Stimulated activated memory B cell treated with anti-CD40 and anti-IgM and Interleukin-4, amounts not matched to agents 10 μg/mL and 1 μg/mL and 100 μg/mL, for 72 hours (primary cell): ENCODE measurements around the gene NDUFV2.

ENCODE experiments used
- ATAC-seq: fragments of 150-1000 bp; cut with Tn5 transposase; 2 replicates; pipeline ENCODE4 v1.10.0; 2021
- H3K27ac Mint-ChIP-seq: one replicate; pipeline ENCODE4 v1.8.0; 2022; ENCODE audit warnings: mild to moderate bottlenecking, mixed read lengths
- H3K27me3 Mint-ChIP-seq: one replicate; pipeline ENCODE4 v1.8.0; 2022; ENCODE audit warnings: mixed read lengths
- H3K36me3 Mint-ChIP-seq: one replicate; pipeline ENCODE4 v1.8.0; 2022; ENCODE audit warnings: mixed read lengths
- H3K4me1 Mint-ChIP-seq: one replicate; pipeline ENCODE4 v1.8.0; 2022; ENCODE audit warnings: mixed read lengths
- H3K4me3 Mint-ChIP-seq: one replicate; pipeline ENCODE4 v1.8.0; 2022; ENCODE audit warnings: mild to moderate bottlenecking, moderate library complexity, mixed read lengths
- H3K9me3 Mint-ChIP-seq: one replicate; pipeline ENCODE4 v1.8.0; 2022; ENCODE audit warnings: mixed read lengths

The NDUFV2 gene

GRCh38 chr18:9102508-9103375 lies at the start of gene NDUFV2:
Gene NDUFV2 (plus strand): TSS chr18:9102699. CDS start chr18:9102744, 45 bp downstream.
- Mint-ChIP-seq H3K27me3 (no peaks in the 10 kb centered on the region), H3K9me3 (no peaks in the 10 kb centered on the region), H3K27ac (peak within 1 kb of the TSS; percentile 92), H3K4me1 (peaks cover 52% of the 10 kb centered on the region), H3K4me3 (peak within 1 kb of the TSS; percentile 87), H3K36me3 (peaks cover 26% of the 10 kb centered on the region)
- ATAC-seq = peak; percentile 99

DNA sequence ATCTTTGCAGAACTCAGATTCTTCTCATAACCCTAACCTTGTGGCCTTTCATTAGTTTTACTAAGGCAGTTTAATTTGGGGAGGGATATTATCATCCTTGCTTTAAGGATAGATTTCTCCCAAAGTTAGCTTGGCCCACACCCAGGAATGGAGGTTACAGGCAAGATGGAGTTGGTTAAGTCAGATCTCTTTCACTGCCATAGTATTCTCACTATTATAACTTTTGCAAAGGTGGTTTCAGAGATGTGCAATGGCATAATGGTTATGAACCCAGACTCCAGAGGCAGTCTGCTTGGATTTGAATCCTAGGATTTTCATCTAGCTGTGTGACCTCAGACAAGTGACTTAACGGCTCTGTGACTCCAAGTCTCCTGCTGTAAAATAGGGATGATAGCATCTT lies 48.7 kb upstream of the NDUFV2 start:
- peaks cover 14% of the 10 kb centered on the region for H3K9me3 Mint-ChIP-seq
- H3K4me3 Mint-ChIP-seq = no peak overlapping the region
- H3K36me3 Mint-ChIP-seq = no peaks in the 10 kb centered on the region
- ATAC-seq = no peak
- H3K27ac Mint-ChIP-seq = no peak overlapping the region
- H3K4me1 Mint-ChIP-seq = peaks cover 10% of the 10 kb centered on the region
- no peaks in the 10 kb centered on the region for H3K27me3 Mint-ChIP-seq

GRCh38 chr18:9055185-9055584 lies 47.3 kb upstream of the NDUFV2 start:
- Mint-ChIP-seq H3K36me3 (no peaks in the 10 kb centered on the region), H3K9me3 (peaks cover 10% of the 10 kb centered on the region), H3K27me3 (no peaks in the 10 kb centered on the region), H3K27ac (no peak overlapping the region), H3K4me1 (peaks cover 7% of the 10 kb centered on the region), H3K4me3 (no peak overlapping the region)
- ATAC-seq = peak; percentile 53

- Mint-ChIP-seq H3K27ac (no peak overlapping the region), H3K9me3 (peaks cover 8% of the 10 kb centered on the region), H3K4me3 (no peak overlapping the region), H3K4me1 (peaks cover 7% of the 10 kb centered on the region), H3K36me3 (no peaks in the 10 kb centered on the region), H3K27me3 (no peaks in the 10 kb centered on the region)
- ATAC-seq = no peak
Observed at GRCh38 chr18:9055626-9056025, 46.9 kb upstream of the NDUFV2 start.

- Mint-ChIP-seq H3K4me3 (no peak overlapping the region), H3K27me3 (no peaks in the 10 kb centered on the region), H3K27ac (no peak overlapping the region), H3K36me3 (no peaks in the 10 kb centered on the region), H3K4me1 (peaks cover 27% of the 10 kb centered on the region), H3K9me3 (no peaks in the 10 kb centered on the region)
- ATAC-seq = no peak
Observed at GRCh38 chr18:9057646-9058045, 44.9 kb upstream of the NDUFV2 start.

DNA sequence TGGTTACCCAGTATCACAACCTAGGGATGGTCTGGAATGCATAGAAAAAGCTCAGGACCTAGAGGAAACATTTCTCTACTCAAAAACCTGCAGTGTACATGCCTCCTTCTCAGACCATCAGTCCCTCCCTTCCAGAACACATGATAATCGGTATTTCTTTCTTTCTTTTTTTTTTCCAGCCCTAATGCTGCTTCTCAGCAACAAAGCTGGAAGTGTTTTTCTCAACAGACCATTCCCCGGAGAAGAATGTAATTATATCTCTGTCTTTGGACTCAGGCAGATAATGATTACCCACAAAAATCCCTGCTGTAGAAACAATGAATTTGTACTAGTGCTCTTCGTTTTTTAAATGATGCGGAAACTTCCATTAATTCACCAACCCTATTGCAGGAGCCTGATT lies 44.1 kb upstream of the NDUFV2 start:
- Mint-ChIP-seq H3K36me3 (no peaks in the 10 kb centered on the region), H3K4me1 (peaks cover 35% of the 10 kb centered on the region), H3K27me3 (no peaks in the 10 kb centered on the region), H3K4me3 (no peak overlapping the region), H3K27ac (peak overlapping the region; percentile 9), H3K9me3 (no peaks in the 10 kb centered on the region)
- ATAC-seq = no peak

DNA sequence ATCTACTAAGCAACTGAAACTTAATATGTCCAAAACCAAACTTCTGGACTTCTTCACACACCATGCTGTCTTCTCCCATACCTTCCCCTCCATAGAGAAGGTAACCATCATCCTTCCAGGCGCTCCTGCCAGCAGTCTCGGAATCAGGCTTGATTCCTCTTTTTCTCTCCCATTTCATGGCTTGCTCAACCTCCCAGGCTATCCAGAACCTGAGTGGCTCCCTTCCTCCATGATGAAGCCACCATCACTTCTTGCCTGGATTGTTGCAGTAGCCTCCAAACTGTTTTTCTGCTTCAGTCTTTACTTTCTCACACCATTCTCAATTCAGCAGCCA lies 40.1 kb upstream of the NDUFV2 start:
- Mint-ChIP-seq H3K4me1 (peaks cover 56% of the 10 kb centered on the region), H3K27me3 (no peaks in the 10 kb centered on the region), H3K27ac (peak overlapping the region; percentile 67), H3K36me3 (no peaks in the 10 kb centered on the region), H3K9me3 (no peaks in the 10 kb centered on the region), H3K4me3 (peak overlapping the region; percentile 56)
- ATAC-seq = no peak

GRCh38 chr18:9065864-9066263 lies 36.6 kb upstream of the NDUFV2 start:
- no peaks in the 10 kb centered on the region for H3K27me3 Mint-ChIP-seq
- H3K36me3 Mint-ChIP-seq = no peaks in the 10 kb centered on the region
- peaks cover 88% of the 10 kb centered on the region for H3K4me1 Mint-ChIP-seq
- H3K27ac Mint-ChIP-seq = peak overlapping the region; percentile 86
- ATAC-seq = no peak
- no peaks in the 10 kb centered on the region for H3K9me3 Mint-ChIP-seq
- no peak overlapping the region for H3K4me3 Mint-ChIP-seq

DNA sequence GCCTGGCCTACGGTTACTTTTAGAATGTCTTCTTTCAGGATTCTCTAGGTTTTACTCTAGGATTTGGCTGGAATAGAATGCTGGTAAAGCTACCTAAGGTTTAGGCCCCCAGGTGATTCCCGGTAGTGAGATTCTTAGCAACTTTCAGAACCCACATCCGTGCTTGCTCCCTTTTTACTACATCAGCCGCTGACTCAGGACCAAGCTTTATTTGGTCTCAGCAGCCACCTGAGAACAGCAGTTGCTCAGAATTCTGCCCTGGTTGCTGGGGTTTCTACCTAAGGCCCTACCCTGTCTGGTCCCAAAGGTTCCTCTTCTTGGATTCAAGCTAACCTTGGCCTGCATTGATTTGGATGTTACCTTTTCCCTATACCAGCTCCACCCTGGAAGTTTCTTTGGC lies 36.1 kb upstream of the NDUFV2 start:
- no peaks in the 10 kb centered on the region for H3K9me3 Mint-ChIP-seq
- peaks cover 85% of the 10 kb centered on the region for H3K4me1 Mint-ChIP-seq
- H3K27me3 Mint-ChIP-seq = no peaks in the 10 kb centered on the region
- peak overlapping the region; percentile 86 for H3K27ac Mint-ChIP-seq
- ATAC-seq = peak; percentile 80
- no peaks in the 10 kb centered on the region for H3K36me3 Mint-ChIP-seq
- peak overlapping the region; percentile 3 for H3K4me3 Mint-ChIP-seq

GRCh38 chr18:9066817-9067306 lies 35.6 kb upstream of the NDUFV2 start:
- peak overlapping the region; percentile 86 for H3K27ac Mint-ChIP-seq
- peak overlapping the region; percentile 3 for H3K4me3 Mint-ChIP-seq
- peak; percentile 87 for ATAC-seq
- no peaks in the 10 kb centered on the region for H3K36me3 Mint-ChIP-seq
- H3K27me3 Mint-ChIP-seq = no peaks in the 10 kb centered on the region
- peaks cover 80% of the 10 kb centered on the region for H3K4me1 Mint-ChIP-seq
- no peaks in the 10 kb centered on the region for H3K9me3 Mint-ChIP-seq

DNA sequence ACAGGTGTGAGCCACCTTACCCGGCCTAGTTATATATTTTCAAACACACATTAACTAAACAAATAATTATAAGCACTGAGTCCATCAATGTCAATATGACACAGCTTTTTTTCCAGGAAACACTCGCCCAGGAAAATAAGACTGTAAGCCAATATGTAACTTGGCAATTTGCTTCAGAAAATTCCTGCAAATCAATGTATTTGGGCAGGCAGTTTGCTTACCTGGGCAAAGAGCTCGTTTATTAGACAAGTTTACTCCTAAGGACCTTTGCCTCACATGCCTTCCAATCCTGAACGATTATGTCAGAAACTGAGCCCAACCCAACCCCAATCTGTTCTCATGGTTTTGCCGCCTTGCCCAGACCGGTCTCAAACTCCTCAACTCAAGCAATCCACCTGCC lies 34.7 kb upstream of the NDUFV2 start:
- Mint-ChIP-seq H3K27ac (peak overlapping the region; percentile 86), H3K4me3 (no peak overlapping the region), H3K4me1 (peaks cover 71% of the 10 kb centered on the region), H3K27me3 (no peaks in the 10 kb centered on the region), H3K36me3 (no peaks in the 10 kb centered on the region), H3K9me3 (no peaks in the 10 kb centered on the region)
- no peak for ATAC-seq

DNA sequence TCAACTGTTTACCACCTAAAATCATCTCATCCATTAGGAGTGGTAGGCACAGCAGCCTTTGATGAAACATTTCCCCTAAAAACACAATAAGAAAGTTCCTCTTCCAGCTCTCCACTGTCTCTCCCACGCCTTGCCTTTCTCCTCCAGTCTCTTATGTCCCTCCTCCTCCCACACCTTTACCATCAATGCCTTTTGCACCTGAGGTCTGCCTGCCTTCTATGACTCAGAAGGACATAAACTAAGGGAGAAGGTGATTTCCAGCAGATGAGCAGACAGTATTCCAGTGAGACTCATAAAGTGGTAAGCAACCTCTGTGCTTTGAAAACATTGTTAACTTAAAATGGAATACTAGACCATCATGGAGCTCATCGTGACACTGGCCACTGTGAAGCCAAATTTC lies 34.2 kb upstream of the NDUFV2 start:
- Mint-ChIP-seq H3K27ac (peak overlapping the region; percentile 75), H3K4me3 (no peak overlapping the region), H3K36me3 (no peaks in the 10 kb centered on the region), H3K9me3 (no peaks in the 10 kb centered on the region), H3K27me3 (no peaks in the 10 kb centered on the region), H3K4me1 (peaks cover 69% of the 10 kb centered on the region)
- no peak for ATAC-seq

DNA sequence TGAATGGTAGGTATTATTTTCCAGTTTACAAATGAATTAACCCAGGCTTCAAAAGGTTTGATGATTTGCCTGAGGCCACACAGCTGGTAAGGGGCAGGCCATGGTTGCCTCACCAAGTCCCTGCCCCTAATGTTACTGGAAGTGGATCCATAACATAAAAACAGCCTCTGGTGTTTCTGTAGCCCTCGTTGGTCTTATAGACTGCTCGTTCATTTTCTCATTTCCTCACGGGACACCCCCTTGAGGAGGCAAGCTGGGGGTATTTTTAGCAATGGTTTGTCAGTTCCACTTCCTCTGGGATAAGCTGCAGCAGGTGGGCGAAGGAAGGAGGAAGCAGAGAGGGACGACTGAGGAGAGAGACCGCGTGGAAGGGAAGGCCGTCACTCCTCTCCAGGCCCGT lies 32.9 kb upstream of the NDUFV2 start:
- peak; percentile 29 for ATAC-seq
- peak overlapping the region; percentile 37 for H3K4me3 Mint-ChIP-seq
- H3K27ac Mint-ChIP-seq = peak overlapping the region; percentile 75

GRCh38 chr18:9070212-9070611 lies 32.3 kb upstream of the NDUFV2 start:
- H3K27me3 Mint-ChIP-seq = no peaks in the 10 kb centered on the region
- H3K9me3 Mint-ChIP-seq = no peaks in the 10 kb centered on the region
- ATAC-seq = no peak
- H3K27ac Mint-ChIP-seq = peak overlapping the region; percentile 75
- H3K4me3 Mint-ChIP-seq = no peak overlapping the region
- H3K4me1 Mint-ChIP-seq = peaks cover 65% of the 10 kb centered on the region
- H3K36me3 Mint-ChIP-seq = no peaks in the 10 kb centered on the region

More for the DNA sequence above, 32.9 kb upstream of the NDUFV2 start:
- no peaks in the 10 kb centered on the region for H3K36me3 Mint-ChIP-seq
- no peaks in the 10 kb centered on the region for H3K27me3 Mint-ChIP-seq
- H3K9me3 Mint-ChIP-seq = no peaks in the 10 kb centered on the region
- peaks cover 68% of the 10 kb centered on the region for H3K4me1 Mint-ChIP-seq

DNA sequence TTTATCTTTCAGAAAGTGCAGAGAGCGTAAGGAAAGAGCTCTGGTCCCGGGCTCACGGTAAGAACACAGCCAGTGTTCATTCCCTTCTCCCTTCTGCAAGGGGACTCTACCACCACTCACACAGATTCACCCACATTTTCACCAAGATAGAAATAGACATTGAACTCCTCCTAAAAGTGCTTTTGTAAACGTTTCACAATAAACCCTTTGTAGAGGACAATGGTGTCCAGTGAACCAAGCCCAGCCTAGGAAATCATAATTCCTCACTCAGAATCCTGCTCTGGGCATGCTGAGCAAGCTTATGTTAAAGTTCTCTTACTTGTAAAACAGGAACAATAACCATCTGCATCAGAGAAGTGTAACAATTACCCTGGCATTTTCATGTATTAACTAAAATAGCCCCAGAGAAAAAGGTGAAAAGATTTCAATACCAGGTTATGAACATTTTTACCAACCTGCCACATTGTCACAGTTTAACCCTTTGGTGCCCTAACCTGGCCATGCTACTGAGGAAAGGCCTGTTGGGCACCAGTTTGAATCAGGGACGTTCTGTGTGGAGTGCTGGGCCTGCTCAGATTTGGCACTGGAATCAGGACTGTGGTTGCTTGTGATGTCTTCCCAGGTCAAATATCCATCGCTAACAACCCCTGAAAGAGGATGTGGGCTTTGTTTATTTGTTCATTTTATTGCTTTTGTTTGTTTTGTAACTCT lies 22.5 kb upstream of the NDUFV2 start:
- peaks cover 19% of the 10 kb centered on the region for H3K4me1 Mint-ChIP-seq
- no peaks in the 10 kb centered on the region for H3K36me3 Mint-ChIP-seq
- peak overlapping the region; percentile 23 for H3K27ac Mint-ChIP-seq
- no peak overlapping the region for H3K4me3 Mint-ChIP-seq
- no peak for ATAC-seq
- no peaks in the 10 kb centered on the region for H3K27me3 Mint-ChIP-seq
- no peaks in the 10 kb centered on the region for H3K9me3 Mint-ChIP-seq

- Mint-ChIP-seq H3K4me1 (peaks cover 19% of the 10 kb centered on the region), H3K4me3 (no peak overlapping the region), H3K27me3 (no peaks in the 10 kb centered on the region), H3K36me3 (no peaks in the 10 kb centered on the region), H3K27ac (peak overlapping the region; percentile 84), H3K9me3 (no peaks in the 10 kb centered on the region)
- ATAC-seq = no peak
Observed at GRCh38 chr18:9081940-9082339, 20.6 kb upstream of the NDUFV2 start.
